Right lobe of liver (tissue), 6 donors: ENCODE measurements around the gene HOXB8. TPM values are rescaled to one million over a fixed set of nuclear protein-coding genes. Genes with fewer than 3 reads are reported as not detected.

Experiments
- ATAC-seq, 4 donors: fragments of 200-7000 bp; cut with Tn5 transposase; one replicate each; pipeline ENCODE4 v1.9.1; 2020; ENCODE audit warnings: mild to moderate bottlenecking in 4 of 4, moderate library complexity in 4 of 4
- DNase-seq, 3 donors: peaks; one replicate each; pipeline ENCODE4 v3.0.0-alpha.2; 2020
- H3K27ac ChIP-seq, 3 donors: fragments of 200-600 bp; one replicate each; pipeline ENCODE4 v1.8.0; 2022
- H3K27me3 ChIP-seq, 2 donors: fragments of 200-600 bp; one replicate each; pipeline ENCODE4 v1.8.0; 2022
- H3K36me3 ChIP-seq, 4 donors: fragments of 200-600 bp; sonication (generic) in 1 of 4; one replicate each; pipeline versions ENCODE4 v1.5.1 to v1.8.0; 2017 to 2022; ENCODE audit warnings: control low read depth in 1 of 4
- H3K4me1 ChIP-seq, 4 donors: fragments of 200-600 bp; sonication (generic) in 1 of 4; one replicate each; pipeline versions ENCODE4 v1.5.1 to v1.8.0; 2017 to 2022; ENCODE audit warnings: control low read depth in 1 of 4
- H3K4me3 ChIP-seq, 3 donors: fragments of 200-600 bp; one replicate each; pipeline ENCODE4 v1.8.0; 2022
- H3K9me3 ChIP-seq, 4 donors: fragments of 200-600 bp; sonication (generic) in 1 of 4; one replicate each; pipeline versions ENCODE4 v1.5.1 to v1.8.0; 2017 to 2022; ENCODE audit warnings: control low read depth in 1 of 4
- POLR2A ChIP-seq: fragments of 450-650 bp; IDR thresholded peaks from one replicate; pipeline ENCODE4 v1.6.1; 2017; ENCODE audit warnings: antibody characterized with exemption, mild to moderate bottlenecking
- WGBS: methylation state at CpG from one replicate; pipeline ENCODE4 v1.1.6; 2018; ENCODE audit warnings: low coverage, low lambda C conversion rate; ENCODE audit not compliant: insufficient coverage; ENCODE audit errors: missing lambda C conversion rate; 5-methylcytosine and 5-hydroxymethylcytosine counted together
- intact Hi-C, 2 donors: fragments of 100-400 bp; cut with DNase I; formaldehyde crosslinking; loops; one replicate each; pipeline versions ENCODE4 v1.11.2 to v1.14.1; 2022
- total RNA-seq, 6 experiments: library from RNA; depleted of rRNA in 2 of 6; stranded (reverse); fragments of >200 nt in 2 of 6; fragmentation: NEBNext Ultra II Directional in 3 of 6; extraction: Animal tissue kit (Norgen Biotek cat#: 25700) in 3 of 6; gene quantifications; one replicate each; pipeline versions ENCODE4 v1.1.0 to v1.2.4, GENCODE V29; 2016 to 2023
- TF ChIP-seq, protein P1 (sequence below), 4 donors: fragments of 200-600 bp in 3 of 4; fragments of 450-650 bp in 1 of 4; IDR thresholded peaks; one replicate each; pipeline versions ENCODE4 v1.5.1 to v1.8.0; 2016 to 2022; ENCODE audit warnings: antibody characterized with exemption in 4 of 4, mild to moderate bottlenecking in 2 of 4
- donor health status: DM: no; HTN: yes; CAD: no.
- donor health status: DM: no; HTN: no; CAD: no.
- donor health status: DM: no; HTN: no; CAD: no.
- donor health status: DM: no; HTN: yes; CAD: no.
- donor health status: DM: no; HTN: yes; CAD: no.

Gene HOXB8
- total RNA-seq, 6 experiments from 2014 or later, result not detected

DNA sequence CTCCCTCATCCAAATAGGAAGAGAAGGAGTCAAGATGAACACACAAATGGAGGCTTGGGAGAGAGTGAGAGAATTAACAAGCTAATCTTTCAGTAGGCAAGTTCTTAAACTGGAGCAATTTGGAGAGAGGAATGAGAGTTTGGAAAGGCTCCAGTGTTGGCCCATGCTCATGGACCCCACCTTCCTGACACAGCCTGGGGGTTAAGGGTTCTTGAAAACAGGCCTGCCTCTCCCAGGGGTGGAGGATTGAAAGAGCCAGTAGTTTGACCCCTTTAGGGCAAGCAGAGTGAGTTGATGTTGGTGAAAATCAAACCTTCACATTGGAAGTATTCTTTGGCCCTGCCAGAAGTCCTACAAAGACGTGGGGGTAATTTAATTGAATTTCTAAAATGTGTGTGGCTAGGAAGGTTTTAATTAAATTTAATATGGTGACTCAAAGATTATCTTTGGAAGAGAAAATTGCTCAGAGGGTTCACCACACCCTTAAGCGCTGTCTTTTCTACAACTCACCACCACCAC is 30.8 kb downstream of the HOXB8 start:
- no peak overlapping the region for H3K27ac ChIP-seq

DNA sequence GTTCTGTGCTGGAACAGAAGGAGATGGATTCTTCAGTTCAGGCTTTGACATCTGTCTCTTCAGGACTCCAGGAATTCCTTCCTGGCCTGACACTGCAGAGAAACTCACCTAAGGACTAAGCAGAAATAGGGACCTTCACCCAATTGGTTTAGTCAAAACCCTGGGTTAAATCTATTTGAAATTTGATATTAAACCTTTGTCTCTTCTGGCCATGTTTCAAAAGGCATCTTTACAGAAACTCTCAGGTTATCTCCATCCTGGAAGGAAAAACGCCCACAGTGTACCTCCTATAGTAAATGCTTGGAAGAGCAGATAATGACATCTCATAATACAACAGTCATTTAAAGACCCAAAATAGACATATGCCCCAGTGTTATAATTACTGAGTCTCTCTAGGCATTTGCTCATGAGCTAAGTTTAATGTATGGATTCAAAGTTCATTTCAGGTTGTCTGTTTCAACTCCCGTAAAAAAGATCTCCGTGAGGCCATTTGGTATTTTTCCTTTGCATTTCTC is 31.3 kb downstream of the HOXB8 start:
- WGBS, result 24% methylated on average over 3 of the region's 3 CpGs
- no peak overlapping the region for H3K4me3 ChIP-seq
- no peak for DNase-seq
- ATAC-seq, result no peak
- intact Hi-C loops, result no loop called here
- H3K27me3 ChIP-seq, result peaks cover 0 to 55% of the 10 kb centered on the region in 2 donors
- no peaks in the 10 kb centered on the region for H3K36me3 ChIP-seq
- no peaks in the 10 kb centered on the region for H3K9me3 ChIP-seq
- no peak for TF ChIP-seq POLR2A
- TF ChIP-seq, protein P1, sequence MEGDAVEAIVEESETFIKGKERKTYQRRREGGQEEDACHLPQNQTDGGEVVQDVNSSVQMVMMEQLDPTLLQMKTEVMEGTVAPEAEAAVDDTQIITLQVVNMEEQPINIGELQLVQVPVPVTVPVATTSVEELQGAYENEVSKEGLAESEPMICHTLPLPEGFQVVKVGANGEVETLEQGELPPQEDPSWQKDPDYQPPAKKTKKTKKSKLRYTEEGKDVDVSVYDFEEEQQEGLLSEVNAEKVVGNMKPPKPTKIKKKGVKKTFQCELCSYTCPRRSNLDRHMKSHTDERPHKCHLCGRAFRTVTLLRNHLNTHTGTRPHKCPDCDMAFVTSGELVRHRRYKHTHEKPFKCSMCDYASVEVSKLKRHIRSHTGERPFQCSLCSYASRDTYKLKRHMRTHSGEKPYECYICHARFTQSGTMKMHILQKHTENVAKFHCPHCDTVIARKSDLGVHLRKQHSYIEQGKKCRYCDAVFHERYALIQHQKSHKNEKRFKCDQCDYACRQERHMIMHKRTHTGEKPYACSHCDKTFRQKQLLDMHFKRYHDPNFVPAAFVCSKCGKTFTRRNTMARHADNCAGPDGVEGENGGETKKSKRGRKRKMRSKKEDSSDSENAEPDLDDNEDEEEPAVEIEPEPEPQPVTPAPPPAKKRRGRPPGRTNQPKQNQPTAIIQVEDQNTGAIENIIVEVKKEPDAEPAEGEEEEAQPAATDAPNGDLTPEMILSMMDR (IDR thresholded peaks at IDR 0.05), result no peak
- H3K27ac ChIP-seq, result no peak overlapping the region
- H3K4me1 ChIP-seq, result peaks cover 0 to 13% (median 4%) of the 10 kb centered on the region in 4 donors

More for the DNA sequence above, 30.8 kb downstream of the HOXB8 start:
- peaks cover 0 to 13% (median 4%) of the 10 kb centered on the region in 4 donors for H3K4me1 ChIP-seq
- no peak overlapping the region for H3K4me3 ChIP-seq
- no peaks in the 10 kb centered on the region for H3K36me3 ChIP-seq
- intact Hi-C loops, result no loop called here
- no peak for DNase-seq
- no peak for ATAC-seq
- TF ChIP-seq, protein P1 (IDR thresholded peaks at IDR 0.05), result no peak
- TF ChIP-seq POLR2A, result no peak
- peaks cover 0 to 52% of the 10 kb centered on the region in 2 donors for H3K27me3 ChIP-seq
- no peaks in the 10 kb centered on the region for H3K9me3 ChIP-seq
- 15% methylated on average over 2 of the region's 2 CpGs for WGBS

DNA sequence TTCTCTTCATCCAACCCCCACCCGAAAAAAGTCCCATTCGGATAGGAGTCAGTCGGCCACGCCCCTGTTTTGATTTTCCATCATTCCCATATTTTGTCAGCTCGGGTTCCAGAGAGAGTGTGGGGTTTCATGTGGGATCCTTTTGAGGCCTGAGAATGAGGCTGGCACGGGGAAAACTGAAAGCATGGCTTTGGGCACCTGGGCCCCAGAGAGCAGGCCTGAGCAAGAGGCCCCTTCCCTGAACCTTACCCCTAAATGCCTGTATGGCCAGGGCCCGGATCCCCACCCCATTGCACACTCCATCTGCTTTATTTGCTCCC is 32.4 kb downstream of the HOXB8 start:
- H3K27me3 ChIP-seq, result peaks cover 0 to 55% of the 10 kb centered on the region in 2 donors
- no peaks in the 10 kb centered on the region for H3K36me3 ChIP-seq
- peaks cover 0 to 13% (median 4%) of the 10 kb centered on the region in 4 donors for H3K4me1 ChIP-seq
- DNase-seq, result no peak
- 7% methylated on average over 7 of the region's 7 CpGs for WGBS
- ATAC-seq, result no peak
- H3K9me3 ChIP-seq, result no peaks in the 10 kb centered on the region
- peak overlapping the region; percentile 77 to 91 (median 78) for H3K27ac ChIP-seq
- H3K4me3 ChIP-seq, result peak overlapping the region in 1 of 3 donors; percentile 41
- no peak for TF ChIP-seq POLR2A
- TF ChIP-seq, protein P1 (IDR thresholded peaks at IDR 0.05), result no peak
- intact Hi-C loops, result no loop called here

DNA sequence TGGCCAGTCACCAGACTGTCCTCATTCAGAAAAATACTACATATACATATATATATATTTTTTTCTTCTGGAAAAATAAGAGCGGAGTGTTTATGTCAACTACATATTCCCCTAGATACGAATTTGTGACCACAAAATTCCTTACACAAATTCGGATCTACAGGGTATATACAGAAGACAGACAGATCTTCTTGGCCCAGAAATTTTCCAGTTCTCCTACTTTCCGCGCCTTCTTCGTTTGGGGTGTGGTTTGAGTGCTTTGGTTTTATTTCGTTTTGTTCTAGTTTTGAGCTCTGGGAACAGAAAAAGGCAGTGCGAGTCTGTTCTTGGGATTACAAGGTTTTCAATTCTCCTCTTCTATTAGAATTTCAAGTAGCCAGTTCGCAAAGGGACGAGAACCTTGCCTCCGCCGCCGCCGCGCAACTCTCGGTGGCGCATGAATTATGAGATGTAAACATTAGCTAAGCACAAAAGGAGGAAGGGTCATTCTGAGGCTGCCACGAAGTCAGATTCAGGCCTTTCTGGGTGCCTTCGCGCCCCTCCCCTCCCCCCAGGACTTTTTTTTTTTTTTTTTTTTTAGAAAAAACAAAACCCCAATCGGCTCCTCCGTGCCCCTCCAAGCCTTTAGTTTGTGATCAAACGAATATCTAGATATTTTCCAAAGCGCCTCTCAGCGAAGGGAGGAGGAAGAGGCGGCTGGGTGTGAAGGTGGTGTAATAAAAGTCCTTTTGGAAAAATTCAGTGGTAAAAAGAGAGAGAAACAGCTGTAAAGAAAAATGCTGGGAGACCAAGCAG is 35.1 kb downstream of the HOXB8 start:
- Histone ChIP-seq H3K9me3 (no peaks in the 10 kb centered on the region), H3K27ac (peak overlapping the region; percentile 77 to 91 (median 78)), H3K27me3 (peaks cover 0 to 54% of the 10 kb centered on the region in 2 donors), H3K4me3 (peak overlapping the region in 1 of 3 donors; percentile 41), H3K4me1 (peaks cover 0 to 7% (median 0%) of the 10 kb centered on the region in 4 donors), H3K36me3 (no peaks in the 10 kb centered on the region)
- intact Hi-C loops, result no loop called here
- TF ChIP-seq POLR2A, result no peak
- TF ChIP-seq, protein P1 (IDR thresholded peaks at IDR 0.05), result no peak
- 9% methylated on average over 26 of the region's 26 CpGs for WGBS
- DNase-seq (no peak), ATAC-seq (no peak)
